ENCODE data around the gene KCNH4.

DNA sequence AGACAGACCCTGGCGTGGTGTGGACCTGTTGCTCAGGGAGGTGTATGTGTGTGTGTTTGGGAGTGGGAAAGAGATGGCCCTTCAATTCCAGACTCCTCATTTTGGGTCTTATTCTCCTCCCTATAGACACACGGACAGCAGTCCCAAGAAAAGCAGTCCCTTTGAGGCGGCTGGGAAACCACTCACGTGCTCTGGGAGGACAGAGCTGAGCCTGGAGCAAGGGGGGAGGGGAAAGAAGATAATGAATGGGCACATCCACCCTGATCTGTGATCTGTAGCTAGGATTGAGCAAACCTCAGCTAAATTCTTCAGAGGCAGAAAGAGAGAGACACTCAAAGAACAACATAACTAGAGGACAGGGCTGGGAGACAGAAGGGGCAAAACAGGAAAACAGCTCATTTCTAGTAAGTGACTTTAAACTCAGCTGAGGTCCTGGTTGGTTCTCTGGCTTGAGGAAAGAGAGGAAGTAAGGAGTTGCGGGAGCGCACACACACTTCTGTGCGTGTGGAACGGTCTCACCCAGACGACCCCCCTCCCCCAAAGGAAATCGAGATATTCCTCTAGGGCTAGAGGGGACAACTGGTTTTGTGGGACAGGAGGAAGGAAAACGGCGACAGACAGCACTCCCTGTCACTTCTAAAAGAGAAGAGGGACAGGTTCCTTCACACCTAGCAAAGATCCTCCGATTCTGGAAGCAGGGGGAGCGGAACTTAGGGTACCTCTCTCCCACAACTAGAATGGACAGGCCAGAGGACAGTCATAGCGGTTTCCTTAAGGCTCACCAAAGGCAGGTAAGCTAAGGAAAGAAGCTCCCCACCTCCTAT is 26.8 kb downstream of the KCNH4 start:
- TF ChIP-seq, protein P1, sequence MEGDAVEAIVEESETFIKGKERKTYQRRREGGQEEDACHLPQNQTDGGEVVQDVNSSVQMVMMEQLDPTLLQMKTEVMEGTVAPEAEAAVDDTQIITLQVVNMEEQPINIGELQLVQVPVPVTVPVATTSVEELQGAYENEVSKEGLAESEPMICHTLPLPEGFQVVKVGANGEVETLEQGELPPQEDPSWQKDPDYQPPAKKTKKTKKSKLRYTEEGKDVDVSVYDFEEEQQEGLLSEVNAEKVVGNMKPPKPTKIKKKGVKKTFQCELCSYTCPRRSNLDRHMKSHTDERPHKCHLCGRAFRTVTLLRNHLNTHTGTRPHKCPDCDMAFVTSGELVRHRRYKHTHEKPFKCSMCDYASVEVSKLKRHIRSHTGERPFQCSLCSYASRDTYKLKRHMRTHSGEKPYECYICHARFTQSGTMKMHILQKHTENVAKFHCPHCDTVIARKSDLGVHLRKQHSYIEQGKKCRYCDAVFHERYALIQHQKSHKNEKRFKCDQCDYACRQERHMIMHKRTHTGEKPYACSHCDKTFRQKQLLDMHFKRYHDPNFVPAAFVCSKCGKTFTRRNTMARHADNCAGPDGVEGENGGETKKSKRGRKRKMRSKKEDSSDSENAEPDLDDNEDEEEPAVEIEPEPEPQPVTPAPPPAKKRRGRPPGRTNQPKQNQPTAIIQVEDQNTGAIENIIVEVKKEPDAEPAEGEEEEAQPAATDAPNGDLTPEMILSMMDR (IDR thresholded peaks at IDR 0.05) = no peak
- no peak for TF ChIP-seq POLR2A (IDR thresholded peaks at IDR 0.05)
